Measurements from ENCODE around the gene ARHGEF38.

ARHGEF38 gene

GRCh38 chr4:105627620-105628019 is 75.2 kb downstream of the ARHGEF38 start:
- Histone ChIP-seq H3K36me3 (ENCODE audit: insufficient read depth, low read length) (no peaks in the 10 kb centered on the region), H2AFZ (ENCODE audit: low read length, unreplicated experiment) (no peak overlapping the region), H3K4me3 (ENCODE audit: low read depth, low read length) (no peak overlapping the region), H3K79me2 (ENCODE audit: control insufficient read depth, insufficient read depth, low read length, unreplicated experiment) (no peaks in the 10 kb centered on the region), H3K27ac (ENCODE audit: low read depth, low read length) (no peak overlapping the region), H3K27me3 (ENCODE audit: insufficient read depth, low read length) (no peaks in the 10 kb centered on the region), H3K4me1 (ENCODE audit: control insufficient read depth, insufficient read depth, low read length, unreplicated experiment) (peaks cover 22% of the 10 kb centered on the region)

- no peak overlapping the region for H3K4me3 ChIP-seq (ENCODE audit: low read depth, low read length)
- no peaks in the 10 kb centered on the region for H3K27me3 ChIP-seq (ENCODE audit: insufficient read depth, low read length)
- H3K79me2 ChIP-seq (ENCODE audit: control insufficient read depth, insufficient read depth, low read length, unreplicated experiment) = no peaks in the 10 kb centered on the region
- no peaks in the 10 kb centered on the region for H3K4me1 ChIP-seq (ENCODE audit: control insufficient read depth, insufficient read depth, low read length, unreplicated experiment)
- no peak overlapping the region for H3K27ac ChIP-seq (ENCODE audit: low read depth, low read length)
- H2AFZ ChIP-seq (ENCODE audit: low read length, unreplicated experiment) = no peak overlapping the region
- no peaks in the 10 kb centered on the region for H3K36me3 ChIP-seq (ENCODE audit: insufficient read depth, low read length)
These were observed 78.5 kb downstream of the ARHGEF38 start for GRCh38 chr4:105630670-105631655.

- no peak overlapping the region for H3K27ac ChIP-seq (ENCODE audit: low read depth, low read length)
- no peaks in the 10 kb centered on the region for H3K4me1 ChIP-seq (ENCODE audit: control insufficient read depth, insufficient read depth, low read length, unreplicated experiment)
- H3K79me2 ChIP-seq (ENCODE audit: control insufficient read depth, insufficient read depth, low read length, unreplicated experiment) = no peaks in the 10 kb centered on the region
- H3K4me3 ChIP-seq (ENCODE audit: low read depth, low read length) = no peak overlapping the region
- no peak overlapping the region for H2AFZ ChIP-seq (ENCODE audit: low read length, unreplicated experiment)
- H3K36me3 ChIP-seq (ENCODE audit: insufficient read depth, low read length) = no peaks in the 10 kb centered on the region
- no peaks in the 10 kb centered on the region for H3K27me3 ChIP-seq (ENCODE audit: insufficient read depth, low read length)
These were observed 79.5 kb downstream of the ARHGEF38 start for GRCh38 chr4:105631818-105632400.

- H2AFZ ChIP-seq (ENCODE audit: low read length, unreplicated experiment) = no peak overlapping the region
- no peaks in the 10 kb centered on the region for H3K79me2 ChIP-seq (ENCODE audit: control insufficient read depth, insufficient read depth, low read length, unreplicated experiment)
- no peaks in the 10 kb centered on the region for H3K27me3 ChIP-seq (ENCODE audit: insufficient read depth, low read length)
- no peak overlapping the region for H3K4me3 ChIP-seq (ENCODE audit: low read depth, low read length)
- peaks cover 5% of the 10 kb centered on the region for H3K4me1 ChIP-seq (ENCODE audit: control insufficient read depth, insufficient read depth, low read length, unreplicated experiment)
- no peaks in the 10 kb centered on the region for H3K36me3 ChIP-seq (ENCODE audit: insufficient read depth, low read length)
- H3K27ac ChIP-seq (ENCODE audit: low read depth, low read length) = no peak overlapping the region
These were observed 80.2 kb downstream of the ARHGEF38 start for GRCh38 chr4:105632599-105632998.

DNA sequence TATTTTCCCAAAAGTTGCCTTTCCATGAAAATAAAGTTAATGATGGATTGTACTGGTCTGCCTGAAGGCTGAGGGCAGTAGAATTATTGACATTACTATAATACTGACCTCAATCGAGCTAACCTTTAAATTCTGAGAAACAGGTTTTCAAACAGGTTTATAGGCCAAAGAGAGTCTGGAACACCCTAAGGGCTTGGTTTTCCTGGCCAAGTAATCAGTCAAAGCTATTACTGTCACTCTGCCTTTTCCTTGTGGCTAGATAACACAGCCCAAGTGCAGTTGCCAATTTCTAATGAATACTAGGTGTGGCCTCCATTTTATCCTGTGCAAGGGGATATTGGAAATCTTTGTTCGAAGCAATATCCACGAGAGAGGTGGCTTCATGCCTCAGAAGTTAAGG is 80.8 kb downstream of the ARHGEF38 start:
- no peaks in the 10 kb centered on the region for H3K36me3 ChIP-seq (ENCODE audit: insufficient read depth, low read length)
- no peak overlapping the region for H3K4me3 ChIP-seq (ENCODE audit: low read depth, low read length)
- H3K27ac ChIP-seq (ENCODE audit: low read depth, low read length) = no peak overlapping the region
- H2AFZ ChIP-seq (ENCODE audit: low read length, unreplicated experiment) = no peak overlapping the region
- H3K4me1 ChIP-seq (ENCODE audit: control insufficient read depth, insufficient read depth, low read length, unreplicated experiment) = peaks cover 9% of the 10 kb centered on the region
- no peaks in the 10 kb centered on the region for H3K79me2 ChIP-seq (ENCODE audit: control insufficient read depth, insufficient read depth, low read length, unreplicated experiment)
- no peaks in the 10 kb centered on the region for H3K27me3 ChIP-seq (ENCODE audit: insufficient read depth, low read length)

DNA sequence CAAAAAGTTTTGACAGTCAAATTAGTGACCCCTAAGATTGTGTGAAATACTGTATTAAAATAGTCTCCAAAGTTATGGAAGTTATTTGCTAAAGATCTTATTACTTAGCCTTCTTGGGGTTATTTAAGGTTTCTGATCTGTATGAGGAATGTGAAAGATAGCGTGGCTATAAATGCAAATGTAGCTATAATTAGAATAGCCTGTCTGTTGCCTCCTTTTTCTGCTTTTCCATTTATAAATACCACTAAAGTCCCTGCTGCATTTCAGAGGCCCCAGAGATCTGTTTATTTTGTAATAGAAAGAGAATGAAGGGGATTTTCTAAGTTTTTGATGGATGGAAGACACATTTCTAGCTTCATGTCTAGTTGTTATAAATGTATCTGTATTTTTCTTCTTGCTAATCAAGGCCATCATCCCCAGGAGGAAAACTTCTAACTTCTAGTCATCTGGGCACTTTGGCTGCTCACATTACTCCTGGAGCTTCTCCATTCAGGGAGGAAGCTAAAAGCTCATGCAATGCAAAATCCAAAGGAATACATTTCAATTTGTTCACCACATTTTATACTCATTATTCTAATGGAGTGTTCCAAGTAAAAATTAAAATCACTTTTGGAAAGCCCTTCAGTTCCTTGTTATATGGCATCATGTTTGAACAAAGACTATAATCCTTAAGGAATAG is 82.1 kb downstream of the ARHGEF38 start:
- no peak overlapping the region for H3K4me3 ChIP-seq (ENCODE audit: low read depth, low read length)
- no peak overlapping the region for H3K27ac ChIP-seq (ENCODE audit: low read depth, low read length)
- no peaks in the 10 kb centered on the region for H3K79me2 ChIP-seq (ENCODE audit: control insufficient read depth, insufficient read depth, low read length, unreplicated experiment)
- peaks cover 9% of the 10 kb centered on the region for H3K4me1 ChIP-seq (ENCODE audit: control insufficient read depth, insufficient read depth, low read length, unreplicated experiment)
- no peaks in the 10 kb centered on the region for H3K36me3 ChIP-seq (ENCODE audit: insufficient read depth, low read length)
- no peak overlapping the region for H2AFZ ChIP-seq (ENCODE audit: low read length, unreplicated experiment)
- H3K27me3 ChIP-seq (ENCODE audit: insufficient read depth, low read length) = no peaks in the 10 kb centered on the region

DNA sequence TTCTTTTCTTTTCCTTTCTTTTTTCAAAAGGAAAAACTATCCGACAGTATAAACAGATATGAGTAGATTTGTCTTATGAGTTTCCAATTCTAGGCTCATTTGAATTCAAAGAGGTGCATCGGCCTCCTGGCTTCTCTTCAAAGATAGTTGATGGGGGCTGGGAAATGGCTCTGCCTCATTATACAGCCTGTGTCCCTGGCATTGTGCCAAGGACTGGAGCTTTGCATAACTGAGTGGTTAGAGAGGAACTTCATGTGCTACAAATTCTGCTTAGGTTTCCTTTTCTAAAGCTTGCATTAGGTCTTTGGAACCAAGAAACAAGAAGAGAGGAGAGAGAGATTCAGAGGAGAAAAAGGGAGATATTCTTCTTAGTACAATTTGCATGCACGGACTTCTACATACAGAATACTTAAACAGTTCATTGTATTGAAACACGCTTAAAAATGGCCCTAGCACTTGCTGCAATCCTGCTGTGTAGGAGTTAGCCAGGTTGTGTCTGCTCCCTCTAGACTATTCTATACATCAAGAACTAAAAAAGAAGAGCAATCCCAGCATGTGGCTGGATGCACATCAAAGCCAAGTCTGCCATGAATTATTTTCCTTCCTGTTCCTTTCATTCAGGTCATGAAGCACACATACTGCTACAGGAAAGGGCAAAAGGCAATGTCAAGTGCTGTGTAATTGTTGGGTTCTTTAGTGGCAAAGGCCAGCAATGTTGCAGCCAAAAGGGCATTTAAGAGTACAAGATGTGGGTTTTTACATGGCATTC is 85.2 kb downstream of the ARHGEF38 start:
- Histone ChIP-seq H2AFZ (ENCODE audit: low read length, unreplicated experiment) (peak overlapping the region; percentile 6), H3K4me3 (ENCODE audit: low read depth, low read length) (no peak overlapping the region), H3K36me3 (ENCODE audit: insufficient read depth, low read length) (no peaks in the 10 kb centered on the region), H3K27ac (ENCODE audit: low read depth, low read length) (no peak overlapping the region), H3K79me2 (ENCODE audit: control insufficient read depth, insufficient read depth, low read length, unreplicated experiment) (no peaks in the 10 kb centered on the region), H3K4me1 (ENCODE audit: control insufficient read depth, insufficient read depth, low read length, unreplicated experiment) (peaks cover 9% of the 10 kb centered on the region), H3K27me3 (ENCODE audit: insufficient read depth, low read length) (no peaks in the 10 kb centered on the region)

- no peaks in the 10 kb centered on the region for H3K79me2 ChIP-seq (ENCODE audit: control insufficient read depth, insufficient read depth, low read length, unreplicated experiment)
- H2AFZ ChIP-seq (ENCODE audit: low read length, unreplicated experiment) = no peak overlapping the region
- no peaks in the 10 kb centered on the region for H3K27me3 ChIP-seq (ENCODE audit: insufficient read depth, low read length)
- H3K36me3 ChIP-seq (ENCODE audit: insufficient read depth, low read length) = no peaks in the 10 kb centered on the region
- no peak overlapping the region for H3K27ac ChIP-seq (ENCODE audit: low read depth, low read length)
- H3K4me1 ChIP-seq (ENCODE audit: control insufficient read depth, insufficient read depth, low read length, unreplicated experiment) = peaks cover 9% of the 10 kb centered on the region
- H3K4me3 ChIP-seq (ENCODE audit: low read depth, low read length) = no peak overlapping the region
These were observed 89.4 kb downstream of the ARHGEF38 start for GRCh38 chr4:105641845-105642244.

DNA sequence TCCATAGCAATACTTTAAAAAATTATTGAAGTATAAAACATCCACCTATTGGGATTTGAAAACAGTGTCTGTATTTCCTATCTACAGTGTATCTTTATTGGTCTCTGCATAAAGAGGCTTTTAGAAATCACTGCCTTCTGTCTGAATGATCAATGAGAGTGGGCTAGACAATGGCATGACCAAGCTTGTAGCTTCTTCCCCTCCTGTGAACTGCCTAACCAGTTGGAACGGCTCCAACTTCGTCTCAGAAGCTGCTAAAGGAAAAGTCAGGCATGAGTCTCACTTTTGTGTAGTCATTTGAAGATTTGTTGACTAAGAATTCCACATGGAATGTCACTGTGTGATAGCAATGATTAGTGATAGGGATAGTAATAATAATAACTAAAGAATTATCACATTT is 91.8 kb downstream of the ARHGEF38 start:
- no peaks in the 10 kb centered on the region for H3K79me2 ChIP-seq (ENCODE audit: control insufficient read depth, insufficient read depth, low read length, unreplicated experiment)
- no peak overlapping the region for H2AFZ ChIP-seq (ENCODE audit: low read length, unreplicated experiment)
- H3K27ac ChIP-seq (ENCODE audit: low read depth, low read length) = no peak overlapping the region
- no peaks in the 10 kb centered on the region for H3K36me3 ChIP-seq (ENCODE audit: insufficient read depth, low read length)
- H3K4me3 ChIP-seq (ENCODE audit: low read depth, low read length) = no peak overlapping the region
- no peaks in the 10 kb centered on the region for H3K4me1 ChIP-seq (ENCODE audit: control insufficient read depth, insufficient read depth, low read length, unreplicated experiment)
- 0 out of 2 replicates have a peak, but pooled peaks cover 9% of the 10 kb centered on the region for H3K27me3 ChIP-seq (ENCODE audit: insufficient read depth, low read length)

GRCh38 chr4:105645440-105645839 is 93.0 kb downstream of the ARHGEF38 start:
- no peaks in the 10 kb centered on the region for H3K79me2 ChIP-seq (ENCODE audit: control insufficient read depth, insufficient read depth, low read length, unreplicated experiment)
- no peak overlapping the region for H2AFZ ChIP-seq (ENCODE audit: low read length, unreplicated experiment)
- H3K27ac ChIP-seq (ENCODE audit: low read depth, low read length) = no peak overlapping the region
- no peaks in the 10 kb centered on the region for H3K36me3 ChIP-seq (ENCODE audit: insufficient read depth, low read length)
- H3K4me3 ChIP-seq (ENCODE audit: low read depth, low read length) = no peak overlapping the region
- H3K27me3 ChIP-seq (ENCODE audit: insufficient read depth, low read length) = peaks cover 20% of the 10 kb centered on the region
- no peaks in the 10 kb centered on the region for H3K4me1 ChIP-seq (ENCODE audit: control insufficient read depth, insufficient read depth, low read length, unreplicated experiment)
